KMS-11 (cell line): ENCODE measurements around the gene ACAD11.

Source experiments
- H2AFZ ChIP-seq: fragments of 200-600 bp; sonication (generic); 2 replicates; pipeline ENCODE4 v1.6.1; 2016; ENCODE audit warnings: antibody characterized with exemption, mixed run types, low read depth
- H3K27ac ChIP-seq: fragments of 200-600 bp; sonication (generic); 2 replicates; pipeline ENCODE4 v1.6.1; 2016; ENCODE audit warnings: mild to moderate bottlenecking, mixed run types
- H3K27me3 ChIP-seq: fragments of 200-600 bp; sonication (generic); 2 replicates; pipeline ENCODE4 v1.6.1; 2017; ENCODE audit warnings: mild to moderate bottlenecking, low read depth, mixed run types, moderate library complexity; ENCODE audit not compliant: insufficient read depth
- H3K36me3 ChIP-seq: fragments of 200-600 bp; sonication (generic); 2 replicates; pipeline ENCODE4 v1.6.1; 2017; ENCODE audit warnings: mild to moderate bottlenecking, mixed run types; ENCODE audit not compliant: insufficient read depth
- H3K4me1 ChIP-seq: fragments of 200-600 bp; sonication (generic); 2 replicates; pipeline ENCODE4 v1.6.1; 2016; ENCODE audit warnings: mild to moderate bottlenecking, low read depth, mixed run types; ENCODE audit not compliant: poor library complexity, severe bottlenecking
- H3K4me2 ChIP-seq: fragments of 200-600 bp; sonication (generic); 2 replicates; pipeline ENCODE4 v1.7.0; 2016; ENCODE audit warnings: mild to moderate bottlenecking, mixed run types
- H3K4me3 ChIP-seq: fragments of 200-600 bp; sonication (generic); IDR thresholded peaks from 2 replicates; pipeline ENCODE4 v1.6.1; 2017; ENCODE audit warnings: low read depth, low read length, mixed read lengths; ENCODE audit not compliant: insufficient read depth
- H3K79me2 ChIP-seq: fragments of 200-600 bp; sonication (generic); 2 replicates; pipeline ENCODE4 v1.6.1; 2016; ENCODE audit warnings: low read depth, mixed run types; ENCODE audit not compliant: insufficient read depth
- H3K9ac ChIP-seq: fragments of 200-600 bp; sonication (generic); 2 replicates; pipeline ENCODE4 v1.6.1; 2016; ENCODE audit warnings: mild to moderate bottlenecking, mixed run types
- H4K20me1 ChIP-seq: fragments of 200-600 bp; sonication (generic); 2 replicates; pipeline ENCODE4 v1.6.1; 2016; ENCODE audit warnings: mild to moderate bottlenecking, mixed run types; ENCODE audit not compliant: insufficient read depth
- CTCF ChIP-seq: fragments of 200-600 bp; sonication (generic); conservative IDR thresholded peaks from 2 replicates; pipeline ENCODE4 v1.6.1; 2017; ENCODE audit warnings: low read depth, mild to moderate bottlenecking, antibody characterized with exemption, low read length, moderate library complexity, mixed read lengths

ACAD11 gene

DNA sequence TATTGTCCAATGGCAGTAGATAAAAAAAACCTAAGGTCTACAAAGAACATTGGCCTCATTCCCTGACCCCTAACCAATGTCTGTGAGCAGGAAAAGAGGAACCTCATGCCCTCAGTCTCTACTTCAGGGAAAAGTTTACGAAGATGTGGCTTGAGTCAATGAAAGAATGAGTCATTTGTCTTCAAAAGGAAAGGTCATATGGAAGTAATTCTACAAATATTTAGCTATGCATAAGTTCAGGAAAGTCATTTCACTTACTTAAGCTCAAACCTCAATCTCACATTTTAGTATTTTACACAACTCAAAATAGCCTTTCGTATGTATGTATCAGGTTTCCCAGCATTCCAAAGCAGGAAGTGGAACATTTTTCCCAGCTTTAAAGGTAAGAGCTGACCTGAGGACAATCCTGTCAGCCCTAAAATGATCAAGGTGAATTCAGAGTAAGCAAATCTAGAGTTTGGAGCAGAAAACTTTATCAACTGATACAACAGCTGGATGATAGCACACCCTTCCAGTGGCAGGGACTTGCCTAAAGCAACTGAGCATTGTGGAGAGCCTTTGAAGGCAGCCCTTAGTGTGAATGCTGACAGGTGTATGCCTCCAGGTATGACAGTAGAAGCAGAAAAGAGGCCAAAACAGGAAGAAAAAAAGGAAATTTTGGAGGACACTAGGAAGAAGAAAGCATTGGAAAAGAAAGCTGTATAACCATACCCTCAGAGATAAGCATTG is 116.4 kb downstream of the ACAD11 start:
- no peak overlapping the region for H3K4me2 ChIP-seq
- no peak overlapping the region for H2AFZ ChIP-seq
- H3K27me3 ChIP-seq, result no peaks in the 10 kb centered on the region
- no peaks in the 10 kb centered on the region for H4K20me1 ChIP-seq
- no peak overlapping the region for H3K4me3 ChIP-seq
- TF ChIP-seq CTCF, result no peak
- no peaks in the 10 kb centered on the region for H3K36me3 ChIP-seq
- no peaks in the 10 kb centered on the region for H3K79me2 ChIP-seq
- H3K9ac ChIP-seq, result no peak overlapping the region
- no peak overlapping the region for H3K27ac ChIP-seq
- H3K4me1 ChIP-seq, result peaks cover 6% of the 10 kb centered on the region

DNA sequence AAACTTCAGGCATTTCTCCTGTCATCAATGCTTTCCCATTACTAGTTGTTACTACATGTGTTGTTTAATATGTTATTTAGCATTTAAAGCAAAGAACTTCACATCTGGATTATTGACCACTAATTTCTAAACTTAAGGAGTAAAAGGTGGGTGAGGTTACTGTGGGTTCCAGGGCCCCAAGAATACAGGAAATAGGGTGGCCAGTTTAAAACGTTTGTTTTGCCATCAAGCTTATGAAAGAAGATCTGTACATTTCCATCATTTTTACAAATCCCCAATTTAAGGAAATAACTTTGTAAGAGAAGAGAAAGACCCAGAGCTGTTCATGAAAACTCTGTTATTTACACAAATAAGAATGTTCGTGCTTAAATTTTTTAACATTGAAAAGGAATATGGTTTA is 117.0 kb downstream of the ACAD11 start:
- Histone ChIP-seq H2AFZ (no peak overlapping the region), H4K20me1 (no peaks in the 10 kb centered on the region), H3K4me1 (peaks cover 4% of the 10 kb centered on the region), H3K79me2 (no peaks in the 10 kb centered on the region), H3K4me3 (no peak overlapping the region), H3K4me2 (no peak overlapping the region), H3K27ac (no peak overlapping the region), H3K27me3 (no peaks in the 10 kb centered on the region), H3K36me3 (no peaks in the 10 kb centered on the region), H3K9ac (no peak overlapping the region)
- TF ChIP-seq CTCF, result no peak

GRCh38 chr3:132539681-132540080 is 119.9 kb downstream of the ACAD11 start:
- no peak overlapping the region for H3K4me2 ChIP-seq
- H3K9ac ChIP-seq, result no peak overlapping the region
- H3K4me1 ChIP-seq, result peaks cover 13% of the 10 kb centered on the region
- H2AFZ ChIP-seq, result no peak overlapping the region
- no peak for TF ChIP-seq CTCF
- H3K27me3 ChIP-seq, result no peaks in the 10 kb centered on the region
- no peaks in the 10 kb centered on the region for H3K36me3 ChIP-seq
- H3K79me2 ChIP-seq, result no peaks in the 10 kb centered on the region
- no peak overlapping the region for H3K4me3 ChIP-seq
- no peak overlapping the region for H3K27ac ChIP-seq
- H4K20me1 ChIP-seq, result no peaks in the 10 kb centered on the region

DNA sequence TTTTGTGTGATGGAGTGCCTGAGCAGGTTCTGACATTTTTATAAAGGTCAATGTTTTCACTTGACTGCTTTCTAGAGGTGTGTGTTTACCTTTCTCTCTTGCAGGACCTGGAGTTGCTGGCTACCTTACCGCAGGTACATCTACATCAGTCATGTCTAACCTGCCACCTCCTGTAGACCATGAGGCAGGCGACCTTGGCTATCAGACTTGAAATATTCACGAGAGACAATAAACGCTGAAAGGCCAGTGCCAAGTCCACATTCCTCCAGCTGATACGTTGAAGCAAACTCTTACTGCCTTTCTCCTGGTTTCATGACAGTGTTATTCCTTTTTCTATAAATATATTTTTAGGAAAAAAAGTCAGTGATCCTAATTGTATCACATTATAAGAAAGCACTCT is 121.5 kb downstream of the ACAD11 start:
- Histone ChIP-seq H3K9ac (no peak overlapping the region), H3K79me2 (no peaks in the 10 kb centered on the region), H3K27me3 (no peaks in the 10 kb centered on the region), H2AFZ (no peak overlapping the region), H3K4me1 (peaks cover 10% of the 10 kb centered on the region), H3K27ac (no peak overlapping the region), H3K36me3 (no peaks in the 10 kb centered on the region), H3K4me3 (no peak overlapping the region), H4K20me1 (no peaks in the 10 kb centered on the region), H3K4me2 (no peak overlapping the region)
- no peak for TF ChIP-seq CTCF
